Colonic mucosa (tissue), 4 donors: ENCODE measurements around the gene RGL1. TPM values are rescaled to one million over a fixed set of nuclear protein-coding genes. Genes with fewer than 3 reads are reported as not detected.

Source experiments
- DNase-seq: peaks from one replicate; pipeline ENCODE4 v3.0.0-alpha.2; 2020
- H3K27ac ChIP-seq: fragments of 200-600 bp; one replicate; pipeline ENCODE4 v1.8.0; 2021
- H3K27me3 ChIP-seq: fragments of 200-600 bp; one replicate; pipeline ENCODE4 v1.8.0; 2021
- H3K36me3 ChIP-seq: fragments of 200-600 bp; one replicate; pipeline ENCODE4 v1.8.0; 2021
- H3K4me1 ChIP-seq: fragments of 200-600 bp; one replicate; pipeline ENCODE4 v1.8.0; 2021; ENCODE audit warnings: mild to moderate bottlenecking
- H3K4me3 ChIP-seq: fragments of 200-600 bp; one replicate; pipeline ENCODE4 v1.8.0; 2021
- H3K9ac ChIP-seq, 2 donors: one replicate each; pipeline ENCODE4 v1.7.0; 2013; ENCODE audit warnings: control low read depth in 2 of 2, low read depth in 2 of 2, low read length in 2 of 2
- H3K9me3 ChIP-seq: fragments of 200-600 bp; one replicate; pipeline ENCODE4 v1.8.0; 2021
- CTCF ChIP-seq: fragments of 200-600 bp; IDR thresholded peaks from one replicate; pipeline ENCODE4 v1.8.0; 2022; ENCODE audit warnings: antibody characterized with exemption, mild to moderate bottlenecking
- intact Hi-C: fragments of 100-400 bp; cut with DNase I; formaldehyde crosslinking; loops from one replicate; pipeline ENCODE4 v1.14.1; 2022
- total RNA-seq, 2 donors: library from RNA; stranded (reverse); fragmentation: NEBNext Ultra II Directional in 1 of 2; extraction: Animal tissue kit (Norgen Biotek cat#: 25700) in 1 of 2; gene quantifications; one replicate each; pipeline ENCODE4 v1.2.1, GENCODE V29; 2021
- donor health status: healthy.
- donor health status: DM: no; HTN: no; CAD: no.
- donor health status: DM: no; HTN: no; CAD: no.

Gene RGL1
- total RNA-seq, 2 donors from 2014 or later = 4.0 to 9.5 TPM

DNA sequence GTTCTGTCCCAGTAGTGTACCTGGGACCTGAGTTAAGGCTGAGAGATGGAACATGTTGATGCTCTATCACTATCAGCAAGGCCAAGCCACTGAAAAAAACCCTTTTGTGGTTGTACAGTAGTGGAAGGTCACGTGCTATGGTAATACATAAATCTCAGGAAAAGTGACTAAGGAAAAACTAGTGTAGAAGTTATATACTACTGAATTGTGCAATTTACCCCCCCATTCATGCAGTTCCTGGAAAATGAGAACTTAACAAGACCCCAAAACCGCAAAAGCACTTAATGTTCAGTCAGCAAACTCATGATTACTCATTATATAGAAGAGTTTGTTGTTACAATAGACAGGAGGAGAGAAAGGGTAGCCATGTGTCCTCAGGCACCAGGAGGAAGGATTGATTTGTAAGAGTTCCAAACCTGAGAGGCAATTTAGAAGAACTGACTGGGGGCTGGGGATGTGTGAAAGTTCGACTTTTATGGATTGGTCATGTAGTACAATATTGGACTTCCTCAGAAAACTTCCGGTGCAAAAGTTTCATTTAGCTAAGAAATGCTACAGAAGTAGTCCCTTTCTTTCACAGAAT lies 91.6 kb downstream of the RGL1 start:
- Histone ChIP-seq H3K9ac (no peak overlapping the region), H3K27me3 (no peaks in the 10 kb centered on the region), H3K4me1 (no peaks in the 10 kb centered on the region), H3K4me3 (no peak overlapping the region), H3K36me3 (no peaks in the 10 kb centered on the region), H3K27ac (no peak overlapping the region), H3K9me3 (no peaks in the 10 kb centered on the region)
- no peak for TF ChIP-seq CTCF
- DNase-seq = no peak
- intact Hi-C loops = no loop called here

DNA sequence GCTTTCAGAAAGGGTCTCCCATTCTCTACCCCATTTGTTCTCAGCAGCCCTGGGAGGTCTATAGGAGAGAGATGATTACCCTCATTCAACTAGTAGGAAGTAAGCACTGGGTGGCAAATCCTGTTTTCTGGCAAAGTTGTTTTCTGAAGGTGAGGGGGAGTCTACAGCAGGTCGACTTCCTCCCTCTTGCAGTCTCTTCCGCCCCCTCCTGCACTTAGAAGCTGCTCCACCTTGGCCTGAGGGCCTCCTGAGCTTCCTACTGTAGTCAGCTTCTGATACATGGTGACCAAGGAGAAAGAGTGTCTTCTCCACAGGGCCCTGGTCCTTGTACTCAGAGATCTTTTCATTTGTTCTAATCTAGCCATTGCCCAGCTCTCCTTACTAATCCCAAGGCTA lies 93.1 kb downstream of the RGL1 start:
- H3K27ac ChIP-seq = no peak overlapping the region
- no peaks in the 10 kb centered on the region for H3K27me3 ChIP-seq
- H3K4me3 ChIP-seq = no peak overlapping the region
- TF ChIP-seq CTCF = no peak
- intact Hi-C loops = no loop called here
- no peaks in the 10 kb centered on the region for H3K4me1 ChIP-seq
- no peak overlapping the region for H3K9ac ChIP-seq
- DNase-seq = no peak
- H3K9me3 ChIP-seq = no peaks in the 10 kb centered on the region
- H3K36me3 ChIP-seq = no peaks in the 10 kb centered on the region

- TF ChIP-seq CTCF = no peak
- H3K4me3 ChIP-seq = no peak overlapping the region
- H3K9ac ChIP-seq = no peak overlapping the region
- H3K4me1 ChIP-seq = no peaks in the 10 kb centered on the region
- H3K27ac ChIP-seq = no peak overlapping the region
- intact Hi-C loops = no loop called here
- no peak for DNase-seq
- H3K9me3 ChIP-seq = no peaks in the 10 kb centered on the region
- H3K36me3 ChIP-seq = no peaks in the 10 kb centered on the region
- H3K27me3 ChIP-seq = no peaks in the 10 kb centered on the region
These were observed 93.7 kb downstream of the RGL1 start for GRCh38 chr1:183898610-183899009.

DNA sequence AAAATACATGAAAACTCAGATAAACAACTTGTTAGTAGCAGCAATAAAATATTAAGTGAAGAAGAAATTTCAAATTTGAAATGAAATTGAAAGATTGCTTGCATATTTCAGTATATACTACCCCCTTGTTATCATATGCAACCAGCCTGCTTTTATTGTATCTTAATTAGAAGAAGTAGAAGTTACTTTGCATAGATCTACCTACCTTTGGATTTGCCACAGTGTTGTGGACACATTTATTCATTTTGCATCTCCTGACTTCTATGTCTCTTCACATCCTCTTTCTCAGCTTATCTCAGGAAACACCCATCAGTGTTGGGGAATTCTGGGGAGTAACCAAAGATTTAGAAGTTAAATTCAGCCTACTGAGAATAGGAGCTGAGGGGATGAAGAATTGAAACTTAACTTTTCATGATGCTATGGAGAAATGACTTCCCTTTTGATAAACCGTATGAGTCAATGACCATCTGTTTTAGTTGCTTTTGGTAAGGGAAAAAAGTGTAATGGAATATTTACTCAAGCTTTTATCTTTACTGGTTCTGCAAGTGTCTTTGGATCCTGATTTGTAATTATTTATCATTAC lies 96.9 kb downstream of the RGL1 start:
- intact Hi-C loops = no loop called here
- no peak overlapping the region for H3K9ac ChIP-seq
- DNase-seq = no peak
- TF ChIP-seq CTCF = no peak
- no peak overlapping the region for H3K27ac ChIP-seq
- H3K4me3 ChIP-seq = no peak overlapping the region
- no peaks in the 10 kb centered on the region for H3K9me3 ChIP-seq
- H3K27me3 ChIP-seq = no peaks in the 10 kb centered on the region
- H3K4me1 ChIP-seq = no peaks in the 10 kb centered on the region
- no peaks in the 10 kb centered on the region for H3K36me3 ChIP-seq

- no peak for TF ChIP-seq CTCF
- Histone ChIP-seq H3K4me1 (no peaks in the 10 kb centered on the region), H3K36me3 (no peaks in the 10 kb centered on the region), H3K9me3 (no peaks in the 10 kb centered on the region), H3K9ac (no peak overlapping the region), H3K4me3 (no peak overlapping the region), H3K27me3 (no peaks in the 10 kb centered on the region), H3K27ac (no peak overlapping the region)
- no peak for DNase-seq
- intact Hi-C loops = no loop called here
These were observed 98.2 kb downstream of the RGL1 start for GRCh38 chr1:183903101-183903500.
